Activated T-helper 1 cell treated with anti-CD3 and anti-CD28 coated beads, Interleukin-12 subunit alpha, Interleukin-12 subunit beta, Interleukin-2, Interleukin-4 antibody, amounts not matched to agents 30 ng/mL and 10 ng/mL and 1 ng/mL, durations not matched to agents 14 hours and 24 hours and 36 hours (primary cell): ENCODE results near the gene NOP16. TPM values are rescaled to one million over a fixed set of nuclear protein-coding genes. Genes with fewer than 3 reads are reported as not detected.
A peak's percentile ranks its signal among the peaks of the same experiment; 100 is the strongest.
"Not testable (repeated sequence)": the region's sequence is repeated elsewhere in the genome, so short reads cannot be mapped to it uniquely, and the experiment has no call there.

Experiments used
- DNase-seq: peaks from one replicate; pipeline ENCODE4 v3.0.0; 2021; ENCODE audit warnings: low spot score
- H3K27ac Mint-ChIP-seq: one replicate; pipeline ENCODE4 v1.8.0; 2021; ENCODE audit warnings: mild to moderate bottlenecking, mixed read lengths
- H3K27me3 Mint-ChIP-seq: one replicate; pipeline ENCODE4 v1.8.0; 2022; ENCODE audit warnings: mild to moderate bottlenecking, moderate library complexity, mixed read lengths; ENCODE audit not compliant: insufficient read depth
- H3K36me3 Mint-ChIP-seq: one replicate; pipeline ENCODE4 v1.8.0; 2021; ENCODE audit warnings: low read depth, mixed read lengths
- H3K4me1 Mint-ChIP-seq: one replicate; pipeline ENCODE4 v1.8.0; 2021; ENCODE audit warnings: low read depth, mixed read lengths
- H3K4me3 Mint-ChIP-seq: one replicate; pipeline ENCODE4 v1.8.0; 2021; ENCODE audit warnings: mild to moderate bottlenecking, moderate library complexity, mixed read lengths
- H3K9me3 Mint-ChIP-seq: one replicate; pipeline ENCODE4 v1.8.0; 2021; ENCODE audit warnings: mixed read lengths
- intact Hi-C: fragments of 100-400 bp; cut with micrococcal nuclease; formaldehyde crosslinking; loops from one replicate; pipeline ENCODE4 v1.15.1; 2024
- total RNA-seq: library from RNA; stranded (reverse); gene quantifications from 2 replicates; pipeline ENCODE4 v1.2.3, GENCODE V29; 2022

NOP16 gene
- total RNA-seq, 1 donor from 2014 or later = 111 TPM

DNA sequence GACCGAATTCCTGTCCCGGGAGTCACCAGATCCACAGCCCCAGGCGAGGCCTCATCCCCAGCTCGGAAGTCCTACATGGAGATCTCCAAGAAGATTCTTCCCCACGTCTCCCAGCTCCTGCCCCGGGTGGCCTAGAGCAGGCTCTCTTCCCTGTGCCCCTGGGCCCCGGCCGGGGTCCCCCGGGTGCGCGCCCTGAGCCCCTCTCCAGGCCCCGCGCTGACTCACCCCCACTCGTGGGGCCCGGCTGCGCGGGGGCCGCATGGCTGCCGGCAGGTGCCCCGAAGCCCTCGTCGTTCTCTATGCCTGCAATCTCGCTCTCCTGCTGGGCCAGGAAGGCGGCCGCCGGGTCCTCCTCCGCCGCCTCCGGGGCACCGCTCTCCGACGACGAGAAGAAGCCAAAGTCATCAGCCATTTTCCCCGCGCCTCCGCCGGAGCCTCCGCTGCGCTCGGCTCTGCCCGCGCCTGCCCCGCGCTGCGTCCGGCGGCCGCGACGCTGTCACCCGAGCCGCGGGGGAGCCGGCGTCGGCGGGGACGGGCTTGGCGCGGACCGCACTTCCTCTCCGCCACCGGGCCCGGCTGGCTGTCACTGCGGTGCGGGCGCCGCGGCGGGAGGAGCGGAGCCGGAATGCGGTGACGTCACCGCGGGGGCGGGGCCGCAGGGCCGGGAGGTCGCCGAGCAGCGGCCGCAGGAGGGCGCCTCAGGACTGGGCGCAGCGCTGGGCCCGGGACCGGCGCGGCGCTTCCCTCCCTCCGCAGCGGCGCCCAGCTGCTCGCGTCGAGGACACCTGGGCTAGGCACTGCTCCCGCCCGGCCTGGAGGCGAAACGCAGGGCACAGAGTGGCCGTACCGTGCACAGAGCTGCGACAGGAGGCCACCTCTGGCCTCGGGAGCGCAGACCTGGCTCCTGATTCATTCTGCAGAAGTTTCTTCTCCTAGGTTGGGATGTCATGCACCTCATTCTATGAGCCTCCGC, 27.8 kb upstream of the NOP16 start, which contains the start of gene CLTB:
TSS of gene CLTB (minus strand) at position 588 of the 973 bp plus-strand sequence. CDS start at position 412, 176 bp downstream.
- H3K4me3 Mint-ChIP-seq = peak within 1 kb of the TSS; percentile 84
- H3K36me3 Mint-ChIP-seq = peaks cover 2% of the 10 kb centered on the region
- H3K9me3 Mint-ChIP-seq = no peaks in the 10 kb centered on the region
- peaks cover 14% of the 10 kb centered on the region for H3K27me3 Mint-ChIP-seq
- peak; percentile 76 for DNase-seq
- intact Hi-C loops = loop anchor here (1.0 to 5.0 kb wide), 9 partner anchors 27 to 231 kb away; partner anchors contain the start of genes FAF2, KIAA1191, RNF44 and TSPAN17
- peak within 1 kb of the TSS; percentile 44 for H3K27ac Mint-ChIP-seq
- peaks cover 38% of the 10 kb centered on the region for H3K4me1 Mint-ChIP-seq

DNA sequence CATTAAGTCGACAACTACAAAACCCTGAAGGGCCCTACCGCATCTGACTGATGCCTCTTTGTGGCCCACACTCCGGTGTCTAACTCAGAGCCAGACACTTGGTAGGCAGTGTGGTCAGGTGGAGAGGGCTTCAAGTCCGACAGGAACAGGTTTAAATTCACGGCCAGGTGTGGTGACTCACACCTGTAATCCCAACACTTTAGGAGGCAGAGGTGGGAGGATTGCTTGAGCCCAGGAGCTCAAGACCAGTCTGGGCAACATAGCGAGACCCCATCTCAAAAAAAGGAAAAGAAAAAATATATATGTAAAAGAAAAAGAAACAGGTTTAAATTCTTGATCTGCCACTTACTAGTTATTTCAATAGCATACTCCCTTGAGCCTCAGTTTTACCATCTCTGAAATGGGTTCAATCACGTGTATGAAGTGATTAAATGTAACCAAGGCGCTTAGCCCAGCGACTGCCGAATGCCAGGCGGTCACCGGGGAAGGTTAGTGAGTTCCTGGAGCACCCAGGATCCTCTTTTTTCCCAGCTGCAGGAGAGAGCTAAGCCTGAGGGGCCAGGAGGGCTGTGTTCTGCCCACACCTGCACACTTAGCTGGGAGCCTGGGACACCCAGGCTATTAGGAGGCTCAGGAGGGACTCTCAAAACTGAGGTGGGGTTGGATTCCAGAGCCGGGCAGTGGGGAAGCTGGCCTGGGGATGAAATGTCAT, 27.0 kb upstream of the NOP16 start:
- DNase-seq = no peak

DNA sequence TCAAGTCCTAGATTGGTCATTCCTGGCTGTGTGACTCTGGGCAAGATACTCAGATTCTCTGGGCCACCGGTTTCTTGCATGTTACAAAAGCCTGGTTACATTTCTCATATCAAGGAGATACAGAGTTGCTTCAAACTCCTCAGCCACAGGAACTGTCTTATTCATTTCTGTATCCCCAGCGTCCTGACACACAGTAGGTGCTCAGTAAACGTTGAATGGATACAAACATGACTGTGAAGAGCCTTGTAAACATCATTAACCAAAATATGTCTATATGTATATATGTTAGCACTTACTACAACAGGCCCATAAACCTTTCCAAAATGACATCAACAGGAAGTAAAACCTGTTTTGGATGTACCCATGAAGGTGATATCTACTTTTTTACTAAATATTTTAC, 26.3 kb upstream of the NOP16 start:
- peak overlapping the region; percentile 31 for H3K27ac Mint-ChIP-seq
- no peaks in the 10 kb centered on the region for H3K9me3 Mint-ChIP-seq
- peak overlapping the region; percentile 84 for H3K4me3 Mint-ChIP-seq
- peaks cover 11% of the 10 kb centered on the region for H3K36me3 Mint-ChIP-seq
- H3K4me1 Mint-ChIP-seq = peaks cover 44% of the 10 kb centered on the region
- DNase-seq = no peak
- H3K27me3 Mint-ChIP-seq = no peaks in the 10 kb centered on the region
- intact Hi-C loops = loop anchor here (5.0 kb wide), 1 partner anchor 233 kb away; the partner anchor contains the start of gene TSPAN17

More for the DNA sequence above, 27.0 kb upstream of the NOP16 start:
- peak overlapping the region; percentile 25 for H3K27ac Mint-ChIP-seq
- H3K4me1 Mint-ChIP-seq = peaks cover 44% of the 10 kb centered on the region
- intact Hi-C loops = loop anchor here (5.0 kb wide), 1 partner anchor 232 kb away; the partner anchor contains the start of gene TSPAN17
- no peaks in the 10 kb centered on the region for H3K9me3 Mint-ChIP-seq
- H3K27me3 Mint-ChIP-seq = peaks cover 6% of the 10 kb centered on the region
- H3K4me3 Mint-ChIP-seq = peak overlapping the region; percentile 84
- peaks cover 7% of the 10 kb centered on the region for H3K36me3 Mint-ChIP-seq

DNA sequence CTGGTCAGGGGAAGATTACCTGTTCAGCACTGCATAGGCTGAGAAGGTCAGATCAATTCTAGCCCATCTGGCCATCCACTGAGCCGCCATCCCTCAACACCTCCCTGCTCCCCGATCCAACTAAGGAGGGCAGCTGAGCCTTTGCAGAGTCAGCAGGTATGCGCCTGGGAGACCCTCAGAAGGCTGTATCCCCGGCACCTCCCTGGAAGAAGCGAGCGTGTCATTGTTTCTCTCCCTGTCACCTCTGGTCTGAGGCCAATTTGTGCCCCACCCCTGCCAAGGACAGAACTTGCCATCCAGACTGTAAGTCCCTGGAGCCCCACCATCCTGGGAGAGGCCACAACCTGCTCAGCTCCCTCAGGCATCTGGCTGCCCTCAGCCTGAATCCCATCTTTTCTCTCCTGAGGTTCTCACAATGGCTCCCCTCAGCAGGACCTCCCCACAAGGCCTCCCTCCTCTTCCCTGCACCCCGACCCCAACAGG, 25.4 kb upstream of the NOP16 start:
- Mint-ChIP-seq H3K27me3 (no peaks in the 10 kb centered on the region), H3K4me3 (no peak overlapping the region), H3K27ac (no peak overlapping the region), H3K9me3 (no peaks in the 10 kb centered on the region), H3K4me1 (peaks cover 44% of the 10 kb centered on the region), H3K36me3 (peaks cover 11% of the 10 kb centered on the region)
- intact Hi-C loops = no loop called here
- DNase-seq = no peak

DNA sequence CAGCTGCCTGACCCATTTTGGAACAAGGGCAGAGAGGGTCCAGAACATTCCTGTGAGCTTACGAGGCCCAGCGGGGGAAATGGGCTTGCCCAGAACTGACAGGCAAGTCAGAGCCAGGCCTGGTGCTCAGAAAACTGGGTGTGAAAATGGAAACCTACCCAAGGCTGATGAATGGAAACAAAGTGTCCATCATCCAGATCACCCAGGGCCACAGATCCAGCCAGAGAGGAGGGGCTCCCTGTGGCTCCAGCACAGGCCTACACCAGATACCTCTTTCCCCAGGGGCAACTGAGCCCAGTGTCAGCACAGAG, 24.8 kb upstream of the NOP16 start:
- Mint-ChIP-seq H3K36me3 (peaks cover 11% of the 10 kb centered on the region), H3K27ac (no peak overlapping the region), H3K4me3 (no peak overlapping the region), H3K9me3 (no peaks in the 10 kb centered on the region), H3K4me1 (peaks cover 44% of the 10 kb centered on the region), H3K27me3 (no peaks in the 10 kb centered on the region)
- intact Hi-C loops = no loop called here
- no peak for DNase-seq

DNA sequence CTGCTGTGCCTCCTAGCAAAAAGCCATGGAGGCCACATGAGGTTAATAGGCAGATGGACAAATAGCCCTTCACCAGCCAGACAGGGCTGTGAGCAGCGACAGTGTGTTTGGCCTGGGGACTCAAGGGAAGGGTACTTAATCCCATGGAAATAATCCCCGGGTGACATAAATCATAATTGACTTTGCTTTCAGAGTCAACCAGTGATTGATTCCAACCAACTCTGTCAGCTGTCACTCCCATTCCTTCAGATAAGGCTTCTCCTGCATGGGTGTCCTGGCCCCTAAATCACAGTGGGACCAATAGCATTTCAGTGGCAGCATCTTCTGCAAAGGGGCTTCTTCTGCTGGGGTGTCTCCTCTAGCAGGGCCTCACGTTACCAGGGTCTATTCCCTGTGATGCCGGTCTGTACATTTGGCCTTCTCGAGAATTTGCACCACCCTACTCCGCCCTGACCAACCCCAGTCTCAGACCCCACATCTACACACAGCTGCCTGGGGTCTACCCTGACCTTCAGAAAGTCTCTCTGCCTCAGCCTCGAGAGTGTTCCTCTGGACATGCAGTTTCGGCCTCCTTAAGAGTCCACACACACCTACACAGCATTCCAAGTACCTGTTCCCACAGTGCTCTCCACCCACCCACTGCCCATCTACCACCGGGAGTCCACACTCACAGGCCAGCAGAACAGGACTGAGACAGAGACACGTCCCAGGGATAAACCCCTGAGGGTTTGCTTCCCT, 24.3 kb upstream of the NOP16 start:
- H3K9me3 Mint-ChIP-seq = no peaks in the 10 kb centered on the region
- peaks cover 14% of the 10 kb centered on the region for H3K36me3 Mint-ChIP-seq
- no peaks in the 10 kb centered on the region for H3K27me3 Mint-ChIP-seq
- H3K4me1 Mint-ChIP-seq = peaks cover 44% of the 10 kb centered on the region
- H3K27ac Mint-ChIP-seq = no peak overlapping the region
- intact Hi-C loops = no loop called here
- DNase-seq = no peak
- H3K4me3 Mint-ChIP-seq = no peak overlapping the region

DNA sequence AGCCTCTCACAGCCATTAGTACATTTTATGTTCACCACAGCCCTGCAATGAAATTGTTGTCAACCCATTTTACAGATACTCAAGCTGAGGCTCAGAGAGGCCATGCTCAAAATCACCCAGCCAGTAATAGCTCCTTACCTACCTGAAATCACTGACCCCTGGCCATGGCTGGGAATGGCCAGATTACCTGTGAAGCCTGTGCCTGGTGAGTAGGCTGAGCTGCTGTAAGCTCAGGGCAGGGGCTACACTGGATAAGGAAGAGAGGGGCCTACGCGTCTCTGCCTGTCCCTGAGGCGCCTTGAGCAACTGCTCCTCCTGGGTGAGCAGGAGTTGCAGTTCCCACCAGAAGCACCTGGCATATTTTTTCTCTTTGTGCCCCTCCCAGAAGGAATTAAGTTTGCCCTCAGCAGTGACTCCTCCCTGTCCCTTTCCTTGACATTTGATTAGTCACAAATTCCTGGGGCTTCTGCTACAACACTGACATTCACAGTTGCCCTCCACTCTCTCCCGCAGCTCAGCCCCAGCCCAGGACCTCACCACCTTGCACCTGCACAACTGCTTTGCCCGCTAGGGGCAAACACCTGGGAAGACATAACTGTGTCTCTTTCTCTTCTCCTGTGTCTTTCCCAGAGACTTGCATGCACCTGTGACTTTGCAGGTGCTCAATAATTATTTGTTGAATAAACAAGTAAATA, 22.2 kb upstream of the NOP16 start:
- DNase-seq = no peak
- H3K4me3 Mint-ChIP-seq = no peak overlapping the region
- no peaks in the 10 kb centered on the region for H3K9me3 Mint-ChIP-seq
- H3K27me3 Mint-ChIP-seq = no peaks in the 10 kb centered on the region
- H3K4me1 Mint-ChIP-seq = peaks cover 37% of the 10 kb centered on the region
- H3K36me3 Mint-ChIP-seq = peaks cover 17% of the 10 kb centered on the region
- H3K27ac Mint-ChIP-seq = no peak overlapping the region
- intact Hi-C loops = no loop called here

DNA sequence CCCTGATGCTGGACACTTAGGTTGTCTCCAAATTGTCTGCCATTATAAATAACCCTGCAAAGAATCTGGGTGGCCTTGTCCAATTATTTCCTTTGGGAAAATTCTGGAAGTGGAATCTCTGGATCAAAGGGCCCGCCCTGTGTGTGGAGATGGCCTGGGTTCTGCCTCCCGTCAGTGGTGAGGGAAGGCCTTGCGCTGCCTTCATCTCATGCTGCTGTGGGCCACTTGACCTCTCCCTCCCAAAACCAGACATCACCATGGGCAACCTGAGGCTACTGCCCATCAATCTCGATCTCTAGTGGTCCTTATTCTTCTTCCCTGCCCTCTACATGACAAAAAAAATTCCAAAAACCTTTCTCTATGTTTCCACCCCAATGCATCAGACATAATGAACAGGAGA, 21.4 kb upstream of the NOP16 start:
- Mint-ChIP-seq H3K9me3 (no peaks in the 10 kb centered on the region), H3K4me3 (no peak overlapping the region), H3K36me3 (peaks cover 17% of the 10 kb centered on the region), H3K27ac (no peak overlapping the region), H3K4me1 (peaks cover 28% of the 10 kb centered on the region), H3K27me3 (no peaks in the 10 kb centered on the region)
- intact Hi-C loops = no loop called here
- no peak for DNase-seq

DNA sequence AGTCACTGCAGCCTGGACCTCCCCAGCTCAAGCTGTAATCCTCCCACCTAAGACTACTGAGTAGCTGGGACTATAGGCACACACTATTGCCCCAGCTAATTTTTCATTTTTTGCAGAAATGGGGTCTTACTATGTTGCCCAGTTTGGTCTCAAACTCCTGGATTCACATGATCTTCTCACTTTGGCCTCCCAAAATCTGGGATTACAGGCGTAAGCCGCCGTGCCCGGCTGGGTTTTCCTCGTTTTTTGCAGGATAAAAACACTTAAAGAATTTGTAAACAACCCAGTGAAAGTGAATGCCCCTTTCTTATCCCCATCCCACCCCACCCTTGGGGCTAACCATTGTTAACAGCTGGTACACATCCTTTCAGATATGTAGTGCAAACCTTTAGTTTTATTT, 20.2 kb upstream of the NOP16 start:
- Mint-ChIP-seq H3K27me3 (no peaks in the 10 kb centered on the region), H3K4me3 (no peak overlapping the region), H3K4me1 (peaks cover 20% of the 10 kb centered on the region), H3K9me3 (no peaks in the 10 kb centered on the region), H3K27ac (no peak overlapping the region), H3K36me3 (peaks cover 17% of the 10 kb centered on the region)
- DNase-seq = no peak
- intact Hi-C loops = no loop called here

DNA sequence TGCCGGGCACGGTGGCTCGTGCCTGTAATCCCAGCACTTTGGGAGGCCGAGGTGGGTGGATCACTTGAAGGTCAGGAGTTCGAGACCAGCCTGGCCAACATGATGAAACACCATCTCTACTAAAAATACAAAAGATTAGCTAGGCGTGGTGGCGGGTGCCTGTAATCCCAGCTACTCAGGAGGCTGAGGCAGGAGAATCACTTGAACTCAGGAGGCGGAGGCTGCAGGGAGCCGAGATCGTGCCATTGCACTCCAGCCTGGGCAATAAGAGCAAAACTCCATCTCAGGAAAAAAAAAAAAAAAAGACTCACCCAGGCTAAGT, 19.8 kb upstream of the NOP16 start:
- intact Hi-C loops, H3K9me3 Mint-ChIP-seq, H3K27me3 Mint-ChIP-seq, DNase-seq, H3K27ac Mint-ChIP-seq, H3K4me3 Mint-ChIP-seq: not testable (repeated sequence)
- peaks cover 18% of the 10 kb centered on the region for H3K4me1 Mint-ChIP-seq
- peaks cover 17% of the 10 kb centered on the region for H3K36me3 Mint-ChIP-seq

DNA sequence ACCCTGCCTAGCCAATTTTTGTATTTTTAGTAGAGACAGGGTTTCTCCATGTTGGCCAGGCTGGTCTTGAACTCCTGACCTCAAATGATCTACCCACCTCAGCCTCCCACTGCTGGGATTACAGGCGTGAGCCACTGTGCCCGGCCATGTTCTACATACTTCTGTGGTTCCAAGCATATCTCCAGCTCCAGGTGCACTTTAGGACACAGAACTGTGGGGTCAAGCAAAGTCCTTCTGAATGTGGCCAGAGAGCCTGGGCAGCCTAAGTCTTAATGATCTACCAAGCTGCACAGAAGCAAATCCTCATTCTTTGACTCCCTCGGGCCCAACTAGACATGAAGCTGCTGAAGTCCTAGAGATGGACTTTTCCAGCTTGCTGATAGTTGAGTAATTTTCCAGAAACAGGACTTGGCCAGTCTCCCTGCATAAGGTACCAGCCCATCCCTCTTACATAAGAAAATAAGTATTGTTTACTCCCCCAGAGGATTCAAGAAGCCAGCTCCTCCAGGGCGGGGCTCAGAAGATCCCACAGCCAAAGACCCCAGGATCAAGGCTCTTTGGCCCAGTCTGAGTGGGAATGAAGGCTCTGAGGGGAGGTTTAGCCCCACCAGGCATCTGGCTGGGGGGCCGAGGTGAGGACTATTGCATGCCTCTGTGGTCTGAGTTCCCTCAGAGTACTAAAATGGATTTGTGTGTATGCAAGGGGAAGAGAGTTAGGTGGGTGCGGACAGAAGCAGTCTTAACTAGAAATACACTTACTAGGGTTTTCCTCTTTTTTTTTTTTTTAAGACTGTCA, 19.3 kb upstream of the NOP16 start:
- DNase-seq = no peak
- peaks cover 13% of the 10 kb centered on the region for H3K4me1 Mint-ChIP-seq
- intact Hi-C loops = no loop called here
- no peak overlapping the region for H3K27ac Mint-ChIP-seq
- no peak overlapping the region for H3K4me3 Mint-ChIP-seq
- peaks cover 17% of the 10 kb centered on the region for H3K36me3 Mint-ChIP-seq
- H3K9me3 Mint-ChIP-seq = no peaks in the 10 kb centered on the region
- no peaks in the 10 kb centered on the region for H3K27me3 Mint-ChIP-seq
